PC-9 (cell line): ENCODE results near the gene ROGDI. TPM values are rescaled to one million over a fixed set of nuclear protein-coding genes. Genes with fewer than 3 reads are reported as not detected.

Experiments used
- Bru-seq: library from RNA; stranded (reverse); fragments of 400-500 nt; gene quantifications from one replicate; lab custom pipeline; 2021; lab: Mats Ljungman, UMichigan
- BruChase-seq, 2 experiments: library from RNA; stranded (reverse); fragments of 400-500 nt; gene quantifications; one replicate each; lab custom pipeline; 2021; lab: Mats Ljungman, UMichigan
- BruUV-seq: library from RNA; stranded (reverse); fragments of 400-500 nt; replicated peaks from 2 replicates; lab custom pipeline; 2021; lab: Mats Ljungman, UMichigan
- CTCF ChIA-PET: fragments of 300-600 bp; sonication (Branson Sonifier 250); formaldehyde crosslinking; loops from one replicate; lab custom pipeline; 2022; ENCODE audit warnings: antibody characterized with exemption; lab: Charles Lee
- POLR2A ChIA-PET: fragments of 300-600 bp; sonication (Branson Sonifier 250); formaldehyde crosslinking; loops from one replicate; lab custom pipeline; 2022; ENCODE audit warnings: antibody characterized with exemption; ENCODE audit not compliant: unreplicated experiment; lab: Charles Lee
- DNase-seq, 2 experiments: peaks; one replicate each; pipeline versions ENCODE4 v3.0.0 to v3.0.0-alpha.2; 2015 to 2022; ENCODE audit warnings: mixed read lengths in 1 of 2
- H2AFZ ChIP-seq: fragments of 200-600 bp; sonication (generic); 2 replicates; pipeline ENCODE4 v1.8.1; 2017; ENCODE audit warnings: antibody characterized with exemption
- H3F3A ChIP-seq: fragments of 200-600 bp; sonication (generic); 2 replicates; pipeline ENCODE4 v1.8.1; 2017; ENCODE audit warnings: antibody characterized with exemption, mild to moderate bottlenecking, low read depth; ENCODE audit not compliant: insufficient read depth
- H3K27ac ChIP-seq: fragments of 200-600 bp; sonication (generic); 2 replicates; pipeline ENCODE4 v1.6.1; 2016; ENCODE audit warnings: mixed run types
- H3K27me3 ChIP-seq: fragments of 200-600 bp; sonication (generic); 2 replicates; pipeline ENCODE4 v1.6.1; 2016; ENCODE audit warnings: low read depth, mixed run types; ENCODE audit not compliant: insufficient read depth
- H3K36me3 ChIP-seq: fragments of 200-600 bp; sonication (generic); 2 replicates; pipeline ENCODE4 v1.6.1; 2016; ENCODE audit warnings: low read depth, mixed run types
- H3K4me1 ChIP-seq: fragments of 200-600 bp; sonication (generic); replicated peaks from 2 replicates; pipeline ENCODE4 v1.6.1; 2016; ENCODE audit warnings: mixed run types; ENCODE audit not compliant: insufficient read depth
- H3K4me2 ChIP-seq: fragments of 200-600 bp; sonication (generic); 2 replicates; pipeline ENCODE4 v1.6.1; 2017; ENCODE audit warnings: mixed run types
- H3K4me3 ChIP-seq: fragments of 200-600 bp; sonication (generic); 2 replicates; pipeline ENCODE4 v1.6.1; 2016; ENCODE audit warnings: mixed run types
- H3K79me2 ChIP-seq: fragments of 200-600 bp; sonication (generic); 2 replicates; pipeline ENCODE4 v1.6.1; 2017; ENCODE audit warnings: low read depth, mixed run types
- H3K9me2 ChIP-seq: fragments of 200-600 bp; sonication (generic); 2 replicates; pipeline ENCODE4 v1.8.1; 2017; ENCODE audit warnings: mild to moderate bottlenecking; ENCODE audit not compliant: insufficient read depth
- H3K9me3 ChIP-seq: fragments of 200-600 bp; sonication (generic); 2 replicates; pipeline ENCODE4 v1.8.1; 2016; ENCODE audit warnings: low read depth; ENCODE audit not compliant: insufficient read depth
- H4K20me1 ChIP-seq: fragments of 200-600 bp; sonication (generic); 2 replicates; pipeline ENCODE4 v1.8.1; 2017; ENCODE audit not compliant: insufficient read depth
- CTCF ChIP-seq: fragments of 200-600 bp; sonication (generic); conservative IDR thresholded peaks from 2 replicates; pipeline ENCODE4 v1.6.1; 2017; ENCODE audit warnings: mixed run types, antibody characterized with exemption, mild to moderate bottlenecking, moderate library complexity
- EZH2 ChIP-seq: fragments of 200-600 bp; sonication (generic); IDR thresholded peaks from 2 replicates; pipeline ENCODE4 v1.8.0; 2017; ENCODE audit warnings: antibody characterized with exemption, low read depth
- intact Hi-C: fragments of 100-400 bp; cut with micrococcal nuclease; formaldehyde crosslinking; loops from one replicate; pipeline ENCODE4 v1.10.0; 2022; ENCODE audit not compliant: unreplicated experiment
- long read RNA-seq: library from polyadenylated mRNA; stranded (forward); transcript quantifications from one replicate; pipeline ENCODE4 v2.0.0, GENCODE V29; 2022
- total RNA-seq: library from RNA; stranded (reverse); gene quantifications from 2 replicates; pipeline ENCODE4 v1.2.3, GENCODE V29; 2021

The ROGDI gene
- total RNA-seq (40.8 and 45.2 TPM in 2 replicates), Bru-seq, nascent RNA (percentile 50 among the genes with signal in this experiment), BruChase-seq, experiment 1, labeled RNA remaining after a 2-hour chase (percentile 61 among the genes with signal in this experiment), BruChase-seq, experiment 2, labeled RNA remaining after a 6-hour chase (percentile 66 among the genes with signal in this experiment)
- long read RNA-seq, transcript ROGDI-201 (11 exons, 1,735 nt), result major isoform, 64 of 117 reads
- long read RNA-seq, transcript ROGDI-209 (10 exons, 1,362 nt), result minor isoform, 7 of 117 reads
- long read RNA-seq, partial matches to known transcripts, result 9 of 117 reads
- long read RNA-seq, other reads (novel, unspliced or antisense), result 34 of 117 reads

GRCh38 chr16:4801962-4802658, at the start of gene ROGDI:
Gene ROGDI, minus strand, starts transcription at chr16:4802633. Its CDS starts 62 bp downstream, at chr16:4802571.
- ChIA-PET POLR2A (interaction anchor here (0.5 to 1.0 kb wide), 7 partner anchors 16 to 284 kb away, joined by 3 to 12 read pairs (median 4); partner anchors contain the start of genes ANKS3 and DNAAF8), CTCF (interaction anchor here (0.5 to 1.4 kb wide), 3 partner anchors 68 to 154 kb away, joined by 3 to 4 read pairs (median 4); partner anchors contain the start of genes ANKS3 and DNAAF8)
- peak; percentile 87 to 98 for DNase-seq
- no peak for TF ChIP-seq EZH2
- no peak for TF ChIP-seq CTCF
- Histone ChIP-seq H3K79me2 (peaks cover 6% of the 10 kb centered on the region; the same call in 1 of the 2 replicates), H2AFZ (peak within 1 kb of the TSS; percentile 44), H3K4me1 (peaks cover 15% of the 10 kb centered on the region), H4K20me1 (no peaks in the 10 kb centered on the region), H3K9me2 (no peaks in the 10 kb centered on the region), H3K36me3 (no peaks in the 10 kb centered on the region; the same call in 1 of the 2 replicates), H3F3A (peaks cover 28% of the 10 kb centered on the region), H3K27ac (peak within 1 kb of the TSS; percentile 76), H3K4me3 (peak within 1 kb of the TSS; percentile 81), H3K27me3 (no peaks in the 10 kb centered on the region), H3K4me2 (peak within 1 kb of the TSS; percentile 96), H3K9me3 (no peaks in the 10 kb centered on the region)
- BruUV-seq, result no TSS peak
- intact Hi-C loops, result loop anchor here (1.0 to 2.0 kb wide), 3 partner anchors 34 to 155 kb away; partner anchors contain the start of genes ANKS3 and DNAAF8

- Histone ChIP-seq H3K27ac (no peak overlapping the region), H3K4me3 (peak overlapping the region; percentile 28; the same call in 1 of the 2 replicates), H3K79me2 (peaks cover 77% of the 10 kb centered on the region), H2AFZ (no peak overlapping the region), H3F3A (peaks cover 35% of the 10 kb centered on the region), H3K4me2 (peak overlapping the region; percentile 85), H3K9me2 (no peaks in the 10 kb centered on the region), H3K9me3 (no peaks in the 10 kb centered on the region), H3K27me3 (no peaks in the 10 kb centered on the region), H4K20me1 (peaks cover 30% of the 10 kb centered on the region), H3K36me3 (peaks cover 9% of the 10 kb centered on the region), H3K4me1 (peaks cover 54% of the 10 kb centered on the region)
- TF ChIP-seq EZH2 (no peak), CTCF (no peak)
- ChIA-PET POLR2A (interaction anchor here (0.5 kb wide), 1 partner anchor 386 kb away, joined by 3 read pairs; no protein-coding TSS in a partner anchor), CTCF (no interaction called here)
- no TSS peak for BruUV-seq
- no peak for DNase-seq
- intact Hi-C loops, result no loop called here
Observed at GRCh38 chr16:4850211-4850610, 47.8 kb upstream of the ROGDI start.
